IMR-90 (cell line): ENCODE measurements around the gene AKAP7. TPM values are rescaled to one million over a fixed set of nuclear protein-coding genes. Genes with fewer than 3 reads are reported as not detected.

Source experiments
- ATAC-seq: fragments of 200-7000 bp; cut with Tn5 transposase; 2 replicates; pipeline ENCODE4 v1.9.1; 2020; ENCODE audit warnings: low read depth, mild to moderate bottlenecking, moderate library complexity
- BruUV-seq: library from RNA; stranded (reverse); fragments of 400-500 nt; replicated peaks from 2 replicates; lab custom pipeline; 2021; lab: Mats Ljungman, UMichigan
- CTCF ChIA-PET: fragments of 300-600 bp; formaldehyde crosslinking; extraction: SDS; loops from one replicate; lab custom pipeline; 2021; ENCODE audit warnings: antibody characterized with exemption; lab: Yijun Ruan, JAX
- POLR2A ChIA-PET: fragments of 300-600 bp; sonication (Branson Sonifier 250); formaldehyde crosslinking; loops from one replicate; lab custom pipeline; 2022; ENCODE audit warnings: antibody characterized with exemption; ENCODE audit not compliant: unreplicated experiment; lab: Charles Lee
- DNase-seq: peaks from one replicate; pipeline ENCODE4 v3.0.0; 2013
- H2AFZ ChIP-seq: replicated peaks from 2 replicates; pipeline ENCODE3; 2013; ENCODE audit warnings: low read length, mild to moderate bottlenecking; ENCODE audit not compliant: poor library complexity
- H2AK5ac ChIP-seq: 2 replicates; pipeline ENCODE4 v1.6.1; 2013; ENCODE audit warnings: low read depth, low read length, inconsistent platforms
- H2AK9ac ChIP-seq: replicated peaks from 2 replicates; pipeline ENCODE3; 2013; ENCODE audit warnings: mild to moderate bottlenecking, low read depth, low read length, moderate library complexity; ENCODE audit not compliant: poor library complexity
- H2BK120ac ChIP-seq: 2 replicates; pipeline ENCODE4 v1.6.1; 2013; ENCODE audit warnings: low read depth, low read length, inconsistent platforms
- H2BK15ac ChIP-seq: 3 replicates; pipeline ENCODE4 v1.6.1; 2013; ENCODE audit warnings: low read depth, low read length, inconsistent platforms
- H2BK20ac ChIP-seq: 2 replicates; pipeline ENCODE4 v1.6.1; 2013; ENCODE audit warnings: low read depth, mild to moderate bottlenecking, inconsistent platforms, low read length, moderate library complexity
- H2BK5ac ChIP-seq: 2 replicates; pipeline ENCODE4 v1.6.1; 2013; ENCODE audit warnings: mild to moderate bottlenecking, low read depth, low read length, inconsistent platforms; ENCODE audit not compliant: poor library complexity, severe bottlenecking
- H3K14ac ChIP-seq: replicated peaks from 2 replicates; pipeline ENCODE4 v1.6.1; 2013; ENCODE audit warnings: low read depth, low read length, inconsistent platforms
- H3K18ac ChIP-seq: 2 replicates; pipeline ENCODE4 v1.6.1; 2013; ENCODE audit warnings: low read depth, low read length, control low read depth
- H3K23ac ChIP-seq: 2 replicates; pipeline ENCODE4 v1.6.1; 2013; ENCODE audit warnings: low read depth, low read length, inconsistent platforms
- H3K27ac ChIP-seq: 2 replicates; pipeline ENCODE4 v1.5.1; 2013; ENCODE audit warnings: mild to moderate bottlenecking, control low read depth, low read length; ENCODE audit not compliant: insufficient read depth
- H3K27me3 ChIP-seq: 2 replicates; pipeline ENCODE4 v1.6.1; 2013; ENCODE audit warnings: low read length; ENCODE audit not compliant: control insufficient read depth, insufficient read depth
- H3K36me3 ChIP-seq: 2 replicates; pipeline ENCODE4 v1.6.1; 2013; ENCODE audit warnings: low read length, mixed read lengths; ENCODE audit not compliant: control insufficient read depth, insufficient read depth
- H3K4ac ChIP-seq: 2 replicates; pipeline ENCODE4 v1.6.1; 2013; ENCODE audit warnings: low read depth, low read length, inconsistent platforms
- H3K4me1 ChIP-seq: 2 replicates; pipeline ENCODE4 v1.6.1; 2013; ENCODE audit warnings: low read length, mixed read lengths; ENCODE audit not compliant: control insufficient read depth, insufficient read depth
- H3K4me2 ChIP-seq: 2 replicates; pipeline ENCODE4 v1.6.1; 2013; ENCODE audit warnings: low read depth, mild to moderate bottlenecking, control low read depth, low read length, moderate library complexity
- H3K4me3 ChIP-seq: 2 replicates; pipeline ENCODE4 v1.5.1; 2013; ENCODE audit warnings: low read depth, mild to moderate bottlenecking, control low read depth, low read length, moderate library complexity; ENCODE audit not compliant: insufficient read depth
- H3K56ac ChIP-seq: 2 replicates; pipeline ENCODE4 v1.6.1; 2013; ENCODE audit warnings: low read length, inconsistent platforms; ENCODE audit not compliant: insufficient read depth; ENCODE audit errors: extremely low read depth
- H3K79me1 ChIP-seq, 2 experiments: 2 replicates each; pipeline ENCODE4 v1.6.1; 2013; ENCODE audit warnings: low read length in 2 of 2, inconsistent platforms in 1 of 2, low read depth in 1 of 2
- H3K9ac ChIP-seq: 2 replicates; pipeline ENCODE4 v1.6.1; 2013; ENCODE audit warnings: low read depth, low read length, control low read depth
- H3K9me1 ChIP-seq: 2 replicates; pipeline ENCODE4 v1.6.1; 2013; ENCODE audit warnings: low read length, inconsistent platforms; ENCODE audit not compliant: insufficient read depth
- H3K9me3 ChIP-seq: 2 replicates; pipeline ENCODE4 v1.6.1; 2013; ENCODE audit warnings: low read length; ENCODE audit not compliant: control insufficient read depth, insufficient read depth
- H4K20me1 ChIP-seq: 2 replicates; pipeline ENCODE4 v1.6.1; 2013; ENCODE audit warnings: low read length, inconsistent platforms; ENCODE audit not compliant: insufficient read depth
- H4K5ac ChIP-seq: 2 replicates; pipeline ENCODE4 v1.6.1; 2013; ENCODE audit warnings: mild to moderate bottlenecking, low read depth, low read length, control low read depth
- H4K8ac ChIP-seq, 2 experiments: 2 replicates each; pipeline ENCODE4 v1.6.1; 2013; ENCODE audit warnings: low read depth in 2 of 2, low read length in 2 of 2, control low read depth in 1 of 2, inconsistent platforms in 1 of 2
- H4K91ac ChIP-seq: 2 replicates; pipeline ENCODE4 v1.6.1; 2013; ENCODE audit warnings: low read depth, low read length, inconsistent platforms; ENCODE audit not compliant: insufficient read depth
- CEBPB ChIP-seq: IDR thresholded peaks from 2 replicates; pipeline ENCODE4 v1.6.1; 2012; ENCODE audit warnings: low read depth, low read length, improper control_type of control experiment
- CHD1 ChIP-seq: IDR thresholded peaks from 2 replicates; pipeline ENCODE4 v1.6.1; 2012; ENCODE audit warnings: low read depth, low read length, improper control_type of control experiment
- CTCF ChIP-seq: conservative IDR thresholded peaks from 2 replicates; pipeline ENCODE4 v1.5.1; 2012; ENCODE audit warnings: mild to moderate bottlenecking, low read depth, low read length, improper control_type of control experiment
- ELK1 ChIP-seq: fragments of 150-350 bp; IDR thresholded peaks from 2 replicates; pipeline ENCODE4 v1.6.1; 2016; ENCODE audit warnings: low read depth, mild to moderate bottlenecking, low read length, moderate library complexity, borderline replicate concordance
- FOS ChIP-seq: fragments of 150-350 bp; IDR thresholded peaks from 2 replicates; pipeline ENCODE4 v1.6.1; 2016; ENCODE audit warnings: low read depth, low read length
- MAZ ChIP-seq: IDR thresholded peaks from 2 replicates; pipeline ENCODE4 v1.6.1; 2012; ENCODE audit warnings: low read depth, mild to moderate bottlenecking, low read length, improper control_type of control experiment, moderate library complexity, borderline replicate concordance
- MXI1 ChIP-seq: IDR thresholded peaks from 2 replicates; pipeline ENCODE4 v1.6.1; 2012; ENCODE audit warnings: low read depth, mild to moderate bottlenecking, low read length, moderate library complexity, borderline replicate concordance
- POLR2A ChIP-seq: IDR thresholded peaks from 2 replicates; pipeline ENCODE4 v1.6.1; 2012; ENCODE audit warnings: mild to moderate bottlenecking, low read depth, low read length
- RAD21 ChIP-seq: IDR thresholded peaks from 2 replicates; pipeline ENCODE4 v1.6.1; 2012; ENCODE audit warnings: low read length, improper control_type of control experiment
- SMC3 ChIP-seq: fragments of 150-350 bp; IDR thresholded peaks from 2 replicates; pipeline ENCODE4 v1.6.1; 2016; ENCODE audit warnings: low read depth, mild to moderate bottlenecking, antibody characterized with exemption, low read length, moderate library complexity
- WGBS, 2 experiments: methylation state at CpG; one replicate each; pipeline versions ENCODE4 v1.1.5 to v1.1.7; 2013; ENCODE audit warnings: missing lambda C conversion rate in 2 of 2; ENCODE audit not compliant: insufficient read length in 1 of 2; ENCODE audit errors: extremely low coverage in 2 of 2; 5-methylcytosine and 5-hydroxymethylcytosine counted together
- dilution Hi-C: fragments of 300-500 bp; cut with HindIII; formaldehyde crosslinking; loops from one replicate; pipeline ENCODE4 v1.14.3; 2018; ENCODE audit warnings: low sequenced_read_pairs; ENCODE audit not compliant: unreplicated experiment
- in situ Hi-C: fragments of 300-500 bp; cut with MboI; formaldehyde crosslinking; loops from 3 replicates; pipeline ENCODE4 v1.14.3; 2019; ENCODE audit warnings: low sequenced_read_pairs, inconsistent platforms, mixed read lengths
- intact Hi-C: fragments of 100-400 bp; cut with micrococcal nuclease; formaldehyde crosslinking; loops from 2 replicates; pipeline ENCODE4 v1.10.0; 2022
- polyA plus RNA-seq, 3 experiments: library from polyadenylated mRNA; depleted of rRNA; stranded (reverse); fragments of >200 nt; gene quantifications; 2 replicates each; pipeline ENCODE4 v1.2.3, GENCODE V29; 2012; ENCODE audit warnings: low replicate concordance in 1 of 3
- total RNA-seq: library from RNA; depleted of rRNA; stranded (reverse); fragments of >200 nt; gene quantifications from 2 replicates; pipeline ENCODE4 v1.2.3, GENCODE V29; 2012

AKAP7 gene
- total and polyA plus RNA-seq, 2 of the 4 experiments (the other 2 are of a cell fraction), result 0.54 to 1.1 TPM

- BruUV-seq, result no TSS peak
- DNase-seq (no peak), ATAC-seq (no peak)
- H3K14ac ChIP-seq, result no peak overlapping the region
- H2BK120ac ChIP-seq, result no peak overlapping the region
- H4K91ac ChIP-seq, result no peak overlapping the region
- intact Hi-C loops, result loop anchor here (5.0 kb wide), 1 partner anchor 315 kb away; no protein-coding TSS in a partner anchor
- H4K5ac ChIP-seq, result no peak overlapping the region
- no peak overlapping the region for H4K8ac ChIP-seq
- CTCF ChIA-PET, result no interaction called here
- no peaks in the 10 kb centered on the region for H3K79me1 ChIP-seq
- H2AFZ ChIP-seq, result no peak overlapping the region
- TF ChIP-seq SMC3 (no peak), RAD21 (no peak), FOS (no peak), POLR2A (no peak), MXI1 (no peak), CEBPB (no peak), CTCF (no peak), MAZ (no peak), CHD1 (no peak), ELK1 (no peak)
- peaks cover 7% of the 10 kb centered on the region for H3K9me1 ChIP-seq
- no peak overlapping the region for H2AK9ac ChIP-seq
- WGBS, 2 experiments, result 85% methylated on average over 5 of the region's 8 CpGs; no CpG with 5 or more reads in 1 of the 2 experiments
- H2BK20ac ChIP-seq, result no peak overlapping the region
- no peak overlapping the region for H3K4me3 ChIP-seq
- no peak overlapping the region for H2BK5ac ChIP-seq
- no peak overlapping the region for H2BK15ac ChIP-seq
- POLR2A ChIA-PET, result no interaction called here
- no peaks in the 10 kb centered on the region for H3K27me3 ChIP-seq
- H3K4me2 ChIP-seq, result no peak overlapping the region
- no peak overlapping the region for H3K56ac ChIP-seq
- no peak overlapping the region for H3K18ac ChIP-seq
- dilution Hi-C loops, result no loop called here
- in situ Hi-C loops, result no loop called here
- no peaks in the 10 kb centered on the region for H4K20me1 ChIP-seq
- H3K27ac ChIP-seq, result no peak overlapping the region
- no peaks in the 10 kb centered on the region for H3K4me1 ChIP-seq
- H3K9me3 ChIP-seq, result no peaks in the 10 kb centered on the region
- peaks cover 2% of the 10 kb centered on the region; the same call in 1 of the 2 replicates for H3K36me3 ChIP-seq
- H3K23ac ChIP-seq, result no peak overlapping the region
- H2AK5ac ChIP-seq, result no peak overlapping the region
- H3K4ac ChIP-seq, result no peak overlapping the region
- H3K9ac ChIP-seq, result no peak overlapping the region
Observed at GRCh38 chr6:131197716-131198115, 62.4 kb downstream of the AKAP7 start.
